Panc1 (cell line): ENCODE measurements around the gene OR10J1. TPM values are rescaled to one million over a fixed set of nuclear protein-coding genes. Genes with fewer than 3 reads are reported as not detected.

Experiments
- ATAC-seq: fragments of 200-7000 bp; cut with Tn5 transposase; 2 replicates; pipeline ENCODE4 v1.9.1; 2020; ENCODE audit warnings: mild to moderate bottlenecking, moderate library complexity
- BruUV-seq: library from RNA; stranded (reverse); fragments of 400-500 nt; replicated peaks from 2 replicates; lab custom pipeline; 2021; lab: Mats Ljungman, UMichigan
- CTCF ChIA-PET: fragments of 300-600 bp; sonication (Branson Sonifier 250); formaldehyde crosslinking; loops from one replicate; lab custom pipeline; 2022; ENCODE audit warnings: antibody characterized with exemption; lab: Charles Lee
- POLR2A ChIA-PET: fragments of 300-600 bp; sonication (Branson Sonifier 250); formaldehyde crosslinking; loops from one replicate; lab custom pipeline; 2022; ENCODE audit warnings: antibody characterized with exemption; lab: Charles Lee
- DNase-seq: peaks from one replicate; pipeline ENCODE4 v3.0.0-alpha.2; 2010; ENCODE audit warnings: low read depth, low spot score
- H3K27ac ChIP-seq: 2 replicates; pipeline ENCODE4 v1.5.1; 2011; ENCODE audit warnings: mild to moderate bottlenecking, low read length, inconsistent platforms
- H3K27me3 ChIP-seq: fragments of 200-500 bp; sonication (Bioruptor generic); 2 replicates; pipeline ENCODE4 v1.6.0; 2014; ENCODE audit warnings: low read length, inconsistent platforms; ENCODE audit not compliant: control insufficient read depth, insufficient read depth
- H3K36me3 ChIP-seq: fragments of 200-500 bp; sonication (Bioruptor generic); 2 replicates; pipeline ENCODE4 v1.5.1; 2014; ENCODE audit warnings: inconsistent platforms, mild to moderate bottlenecking, low read length, moderate library complexity; ENCODE audit not compliant: control insufficient read depth, insufficient read depth
- H3K4me1 ChIP-seq: 2 replicates; pipeline ENCODE4 v1.5.1; 2011; ENCODE audit warnings: inconsistent platforms, mild to moderate bottlenecking, low read length, moderate library complexity; ENCODE audit not compliant: control insufficient read depth, insufficient read depth
- H3K4me3 ChIP-seq, 2 experiments: 2 replicates each; pipeline ENCODE4 v1.5.1; 2011 to 2012; ENCODE audit warnings: low read depth in 2 of 2, low read length in 2 of 2, mild to moderate bottlenecking in 2 of 2, inconsistent platforms in 1 of 2, moderate library complexity in 1 of 2
- H3K9me3 ChIP-seq: fragments of 200-500 bp; sonication (Bioruptor generic); 2 replicates; pipeline ENCODE4 v1.5.1; 2014; ENCODE audit warnings: low read depth, mild to moderate bottlenecking, inconsistent platforms, low read length, moderate library complexity; ENCODE audit not compliant: control insufficient read depth, insufficient read depth
- CTCF ChIP-seq: fragments of 450-650 bp; IDR thresholded peaks from 2 replicates; pipeline ENCODE4 v1.5.1; 2017; ENCODE audit warnings: mild to moderate bottlenecking
- POLR2AphosphoS5 ChIP-seq: IDR thresholded peaks from 2 replicates; pipeline ENCODE4 v1.6.1; 2012; ENCODE audit warnings: mild to moderate bottlenecking, low read depth, low read length, moderate library complexity
- REST ChIP-seq, 2 experiments: IDR thresholded peaks; 2 replicates each; pipeline ENCODE4 v1.6.1; 2011 to 2012; ENCODE audit warnings: low read depth in 2 of 2, control low read depth in 1 of 2, low read length in 1 of 2, mild to moderate bottlenecking in 1 of 2, moderate library complexity in 1 of 2; ENCODE audit not compliant: insufficient read depth in 1 of 2
- SIN3A ChIP-seq: IDR thresholded peaks from 2 replicates; pipeline ENCODE4 v1.6.1; 2012; ENCODE audit warnings: low read depth, mild to moderate bottlenecking, low read length, moderate library complexity, borderline replicate concordance; ENCODE audit not compliant: insufficient read depth
- TCF7L2 ChIP-seq: IDR thresholded peaks from 2 replicates; pipeline ENCODE4 v1.6.1; 2011; ENCODE audit warnings: mild to moderate bottlenecking, low read depth, low read length, inconsistent platforms
- in situ Hi-C: cut with HindIII; loops from 2 replicates; pipeline ENCODE4 v1.10.0; 2016; ENCODE audit warnings: low sequenced_read_pairs, low pct_unique_long_range_greater_than_20kb
- intact Hi-C: fragments of 100-400 bp; cut with micrococcal nuclease; formaldehyde crosslinking; loops from one replicate; pipeline ENCODE4 v1.10.0; 2022; ENCODE audit not compliant: unreplicated experiment
- total RNA-seq: library from RNA; stranded (reverse); gene quantifications from one replicate; pipeline ENCODE4 v1.2.1, GENCODE V29; 2021; ENCODE audit not compliant: unreplicated experiment

OR10J1 gene
- total RNA-seq, 1 experiment from 2014 or later: not detected

- BruUV-seq: no TSS peak
- no peak overlapping the region for H3K4me3 ChIP-seq
- DNase-seq: no peak
- H3K27me3 ChIP-seq: no peaks in the 10 kb centered on the region
- no peak overlapping the region for H3K27ac ChIP-seq
- no peaks in the 10 kb centered on the region for H3K4me1 ChIP-seq
- intact Hi-C loops (no loop called here), in situ Hi-C loops (no loop called here)
- no peaks in the 10 kb centered on the region for H3K36me3 ChIP-seq
- TF ChIP-seq TCF7L2 (no peak), POLR2AphosphoS5 (no peak), SIN3A (no peak), REST (IDR thresholded peaks at IDR 0.05; ENCODE audit: insufficient read depth in 1 of 2, low read depth in 2 of 2, low read length in 1 of 2) (no peak), CTCF (no peak)
- ATAC-seq: no peak
- peaks cover 15% of the 10 kb centered on the region for H3K9me3 ChIP-seq
- ChIA-PET POLR2A (no interaction called here), CTCF (no interaction called here)
Observed at GRCh38 chr1:159459551-159459950, 20.0 kb downstream of the OR10J1 start.

- no peak for TF ChIP-seq TCF7L2
- TF ChIP-seq POLR2AphosphoS5: no peak
- no peak for TF ChIP-seq CTCF
- TF ChIP-seq SIN3A: no peak
- no peak for TF ChIP-seq REST (IDR thresholded peaks at IDR 0.05; ENCODE audit: insufficient read depth in 1 of 2, low read depth in 2 of 2, low read length in 1 of 2)
- peaks cover 15% of the 10 kb centered on the region for H3K9me3 ChIP-seq
- in situ Hi-C loops (no loop called here), intact Hi-C loops (no loop called here)
- ChIA-PET CTCF (no interaction called here), POLR2A (no interaction called here)
- no peaks in the 10 kb centered on the region for H3K4me1 ChIP-seq
- no peak overlapping the region for H3K27ac ChIP-seq
- no peak for ATAC-seq
- no peaks in the 10 kb centered on the region for H3K36me3 ChIP-seq
- no peak for DNase-seq
- H3K4me3 ChIP-seq: no peak overlapping the region
- H3K27me3 ChIP-seq: no peaks in the 10 kb centered on the region
- no TSS peak for BruUV-seq
Observed at GRCh38 chr1:159465191-159465603, 25.7 kb downstream of the OR10J1 start.
